Measurements from ENCODE around the gene CCDC34.

DNA sequence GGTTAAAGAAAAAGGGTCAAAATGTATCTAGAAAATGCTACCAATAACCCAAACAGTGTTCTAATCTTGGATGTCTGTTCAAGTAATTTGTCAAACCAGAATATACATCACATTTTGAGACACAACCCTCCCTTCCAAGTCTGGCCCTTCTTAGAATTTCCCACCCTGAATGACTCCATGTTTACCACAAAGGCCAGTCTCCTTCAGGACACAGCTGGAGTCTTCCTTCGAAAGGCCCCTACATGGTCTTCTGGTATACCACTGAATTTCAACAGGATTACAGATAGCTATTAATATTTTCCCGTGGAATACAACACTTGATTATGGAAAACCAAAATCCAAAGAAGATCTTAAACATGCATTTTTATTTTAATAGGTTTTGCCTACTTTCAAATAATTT lies 10.2 kb downstream of the CCDC34 start:
- TF ChIP-seq, protein P1, sequence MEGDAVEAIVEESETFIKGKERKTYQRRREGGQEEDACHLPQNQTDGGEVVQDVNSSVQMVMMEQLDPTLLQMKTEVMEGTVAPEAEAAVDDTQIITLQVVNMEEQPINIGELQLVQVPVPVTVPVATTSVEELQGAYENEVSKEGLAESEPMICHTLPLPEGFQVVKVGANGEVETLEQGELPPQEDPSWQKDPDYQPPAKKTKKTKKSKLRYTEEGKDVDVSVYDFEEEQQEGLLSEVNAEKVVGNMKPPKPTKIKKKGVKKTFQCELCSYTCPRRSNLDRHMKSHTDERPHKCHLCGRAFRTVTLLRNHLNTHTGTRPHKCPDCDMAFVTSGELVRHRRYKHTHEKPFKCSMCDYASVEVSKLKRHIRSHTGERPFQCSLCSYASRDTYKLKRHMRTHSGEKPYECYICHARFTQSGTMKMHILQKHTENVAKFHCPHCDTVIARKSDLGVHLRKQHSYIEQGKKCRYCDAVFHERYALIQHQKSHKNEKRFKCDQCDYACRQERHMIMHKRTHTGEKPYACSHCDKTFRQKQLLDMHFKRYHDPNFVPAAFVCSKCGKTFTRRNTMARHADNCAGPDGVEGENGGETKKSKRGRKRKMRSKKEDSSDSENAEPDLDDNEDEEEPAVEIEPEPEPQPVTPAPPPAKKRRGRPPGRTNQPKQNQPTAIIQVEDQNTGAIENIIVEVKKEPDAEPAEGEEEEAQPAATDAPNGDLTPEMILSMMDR (IDR thresholded peaks at IDR 0.05), result no peak
- TF ChIP-seq POLR2A (IDR thresholded peaks at IDR 0.05), result no peak

All from testis (tissue), 2 donors.